MM.1S (cell line): ENCODE data around the gene CYP2R1.

Experiments
- CTCF ChIP-seq: fragments of 300-600 bp; sonication (generic); IDR thresholded peaks from 2 replicates; pipeline ENCODE4 v1.5.1; 2016; ENCODE audit warnings: antibody characterized with exemption, low read length, mixed read lengths
- EZH2phosphoT487 ChIP-seq: fragments of 300-600 bp; sonication (generic); IDR thresholded peaks from 2 replicates; pipeline ENCODE4 v1.6.1; 2018; ENCODE audit warnings: antibody characterized with exemption, low read length

- TF ChIP-seq CTCF (peak; percentile 89), EZH2phosphoT487 (no peak)
Observed at GRCh38 chr11:14904745-14905103, 12.7 kb upstream of the CYP2R1 start.
